Transverse colon (tissue), 4 donors: Measurements from ENCODE around the gene FCSK. TPM values are rescaled to one million over a fixed set of nuclear protein-coding genes. Genes with fewer than 3 reads are reported as not detected.
"Not testable (repeated sequence)": the region's sequence is repeated elsewhere in the genome, so short reads cannot be mapped to it uniquely, and the experiment has no call there.

ENCODE experiments used
- DNase-seq: peaks from one replicate; pipeline ENCODE4 v3.0.0-alpha.2; 2019
- H3K27ac ChIP-seq, 4 donors: fragments of 200-600 bp; sonication (generic); 2 replicates each; pipeline ENCODE4 v1.5.1; 2016 to 2018; ENCODE audit warnings: inconsistent platforms in 4 of 4
- H3K27me3 ChIP-seq: fragments of 200-600 bp; sonication (generic); 2 replicates; pipeline ENCODE4 v1.5.1; 2017; ENCODE audit warnings: inconsistent platforms
- H3K36me3 ChIP-seq, 4 donors: fragments of 200-600 bp; sonication (generic); 2 replicates each; pipeline ENCODE4 v1.5.1; 2017 to 2019; ENCODE audit warnings: inconsistent platforms in 4 of 4
- H3K4me1 ChIP-seq, 4 donors: fragments of 200-600 bp; sonication (generic); 2 replicates each; pipeline ENCODE4 v1.5.1; 2017 to 2020; ENCODE audit warnings: inconsistent platforms in 4 of 4
- H3K4me3 ChIP-seq, 4 donors: fragments of 200-600 bp; sonication (generic); 1 replicate in 1 of 4; 2 replicates in 3 of 4; pipeline versions ENCODE4 v1.5.1 to v1.6.1; 2017 to 2019; ENCODE audit warnings: inconsistent platforms in 4 of 4
- H3K9me3 ChIP-seq, 2 donors: fragments of 200-600 bp; sonication (generic); 2 replicates each; pipeline ENCODE4 v1.5.1; 2017 to 2019; ENCODE audit warnings: inconsistent platforms in 2 of 2
- EP300 ChIP-seq: sonication (generic); formaldehyde crosslinking; IDR thresholded peaks from one replicate; pipeline ENCODE4 v1.6.1; 2017; ENCODE audit warnings: antibody characterized with exemption, low read depth
- POLR2A ChIP-seq: fragments of 450-650 bp; IDR thresholded peaks from one replicate; pipeline ENCODE4 v1.6.1; 2016; ENCODE audit warnings: antibody characterized with exemption, mild to moderate bottlenecking, moderate library complexity
- POLR2AphosphoS5 ChIP-seq, 3 donors: sonication (generic); formaldehyde crosslinking; IDR thresholded peaks; one replicate each; pipeline ENCODE4 v1.6.1; 2016; ENCODE audit warnings: antibody characterized with exemption in 3 of 3
- WGBS, 2 donors: methylation state at CpG; one replicate each; pipeline ENCODE4 v1.1.5; 2018; ENCODE audit warnings: low coverage in 1 of 2; 5-methylcytosine and 5-hydroxymethylcytosine counted together
- in situ Hi-C, 4 donors: fragments of 200-750 bp; cut with MboI; loops; one replicate each; pipeline versions ENCODE4 v1.15.0 to v1.15.1; 2017; ENCODE audit warnings: low sequenced_read_pairs in 3 of 4, low pct_ligation_motif_present in 1 of 4, low pct_unique_long_range_greater_than_20kb in 1 of 4
- intact Hi-C: fragments of 100-400 bp; cut with DNase I; formaldehyde crosslinking; loops from one replicate; pipeline ENCODE4 v1.15.1; 2023; ENCODE audit warnings: low total_unique reads
- total RNA-seq, 4 donors: library from RNA; depleted of rRNA; stranded (reverse); fragments of >200 nt; gene quantifications; one replicate each; pipeline ENCODE4 v1.1.0, GENCODE V29; 2016
- TF ChIP-seq, protein P1 (sequence below), 5 experiments: fragments of 200-600 bp in 3 of 5; fragments of 450-650 bp in 2 of 5; sonication (generic) in 3 of 5; IDR thresholded peaks; 1 replicate in 2 of 5; 2 replicates in 3 of 5; pipeline ENCODE4 v1.5.1; 2016 to 2017; ENCODE audit warnings: antibody characterized with exemption in 5 of 5, inconsistent platforms in 3 of 5, mild to moderate bottlenecking in 2 of 5, moderate library complexity in 1 of 5

FCSK gene
- total RNA-seq, 4 donors from 2014 or later = 38.5 to 62.7 (median 43.1) TPM

DNA sequence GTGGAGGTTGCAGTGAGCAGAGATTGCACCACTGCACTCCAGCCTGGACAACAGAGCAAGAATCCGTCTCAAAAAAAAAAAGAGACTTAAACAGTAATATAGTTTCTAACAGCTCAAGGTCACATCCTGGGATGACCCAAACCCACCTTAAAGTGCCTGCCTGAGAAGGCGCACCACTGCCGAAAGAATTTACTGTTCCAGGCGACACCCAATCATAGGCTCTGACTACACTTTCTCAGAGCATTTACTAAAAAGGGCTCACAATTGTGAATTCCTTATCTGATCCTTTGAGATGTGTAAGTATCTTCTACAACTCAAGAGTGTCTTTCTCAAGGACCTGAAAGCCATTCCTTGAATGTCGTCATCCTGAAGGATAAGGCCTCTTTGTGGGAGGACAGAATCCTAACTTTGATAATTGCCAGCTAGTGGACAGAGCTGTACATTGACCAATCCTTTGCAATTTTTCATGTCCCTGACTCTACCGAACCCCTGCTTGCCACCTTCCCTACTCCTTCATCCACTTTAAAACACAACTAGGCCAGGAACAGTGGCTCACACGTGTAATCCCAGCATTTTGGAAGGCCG is 12.9 kb upstream of the FCSK start:
- H3K27ac ChIP-seq = no peak overlapping the region
- in situ Hi-C loops = loop anchor here in 1 of 4 donors (10.0 kb wide), 1 partner anchor 47 kb away; no protein-coding TSS in a partner anchor
- no peak for TF ChIP-seq POLR2AphosphoS5 (IDR thresholded peaks at IDR 0.05)

DNA sequence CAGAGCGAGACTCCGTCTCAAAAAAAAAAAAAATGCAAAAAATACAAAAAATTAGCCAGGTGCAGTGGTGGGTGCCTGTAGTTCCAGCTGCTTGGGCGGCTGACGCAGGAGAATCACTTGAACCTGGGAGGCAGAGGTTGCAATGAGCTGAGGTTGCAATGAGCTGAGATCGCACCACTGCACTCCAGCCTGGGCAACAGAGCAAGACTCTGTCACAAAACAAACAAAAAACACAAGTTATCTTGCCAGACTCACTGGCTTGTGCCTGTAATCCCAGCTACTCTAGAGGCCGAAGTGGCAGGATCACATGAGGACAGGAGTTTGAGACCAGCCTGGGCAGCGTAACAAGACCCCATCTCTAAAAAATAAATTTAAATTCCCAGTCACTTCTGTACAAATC is 12.1 kb upstream of the FCSK start:
- H3K4me1 ChIP-seq = peaks cover 4 to 42% (median 22%) of the 10 kb centered on the region in 4 donors
- 95 to 96% methylated on average over 4 to 7 of the region's 7 CpGs for WGBS, 2 donors

More for the DNA sequence above, 12.9 kb upstream of the FCSK start:
- H3K36me3 ChIP-seq = no peaks in the 10 kb centered on the region
- no peak for DNase-seq
- H3K4me3 ChIP-seq = no peak overlapping the region
- no peaks in the 10 kb centered on the region for H3K9me3 ChIP-seq
- intact Hi-C loops = no loop called here
- peaks cover 7 to 46% (median 29%) of the 10 kb centered on the region in 4 donors for H3K4me1 ChIP-seq
- H3K27me3 ChIP-seq = no peaks in the 10 kb centered on the region
- WGBS, 2 donors = 89 to 93% methylated on average over 7 to 8 of the region's 8 CpGs

DNA sequence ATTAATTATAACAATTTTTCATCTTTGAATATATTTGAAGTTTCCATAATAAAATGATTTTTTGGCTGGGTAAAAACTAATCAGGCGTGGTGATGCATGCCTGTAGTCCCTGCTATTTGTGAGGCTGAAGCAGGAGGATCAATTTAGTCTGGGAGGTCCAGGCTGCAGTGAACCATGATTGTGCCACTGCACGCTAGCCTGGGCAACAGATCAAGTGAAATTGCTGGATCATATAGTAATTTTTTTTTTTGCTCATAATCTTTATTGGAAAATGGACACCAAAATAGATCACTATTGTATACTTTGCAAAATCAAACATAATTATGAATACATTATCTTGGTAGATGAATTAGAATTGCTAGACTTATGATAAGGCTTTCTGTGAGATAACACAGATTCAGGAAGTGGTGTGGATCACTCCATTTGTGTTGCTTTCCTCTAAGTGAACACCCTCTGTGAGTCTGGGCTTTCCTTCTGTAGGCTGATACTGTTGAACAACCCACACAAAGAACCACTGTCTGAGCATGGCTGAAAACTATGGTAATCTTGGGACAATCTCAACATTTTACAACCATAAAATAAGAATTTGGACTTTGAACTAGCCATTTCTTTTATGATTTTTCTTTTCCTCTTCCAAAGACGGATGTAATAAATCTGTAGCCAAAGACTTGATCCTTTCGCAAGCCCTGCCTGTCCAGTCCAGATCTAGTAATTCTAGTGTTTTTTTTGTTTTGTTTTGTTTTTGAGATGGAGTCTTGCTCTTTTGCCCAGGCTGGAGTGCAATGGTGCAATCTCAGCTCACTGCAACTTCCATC is 9.9 kb upstream of the FCSK start:
- Histone ChIP-seq H3K27ac (peak overlapping the region; percentile 57 to 76 (median 64)), H3K4me3 (peak overlapping the region in 1 of 4 donors; percentile 8), H3K4me1 (peaks cover 3 to 28% (median 13%) of the 10 kb centered on the region in 4 donors), H3K27me3 (no peaks in the 10 kb centered on the region), H3K36me3 (no peaks in the 10 kb centered on the region), H3K9me3 (no peaks in the 10 kb centered on the region)
- peak in 1 of 3 donors; percentile 38 for TF ChIP-seq POLR2AphosphoS5 (IDR thresholded peaks at IDR 0.05)
- TF ChIP-seq, protein P1, sequence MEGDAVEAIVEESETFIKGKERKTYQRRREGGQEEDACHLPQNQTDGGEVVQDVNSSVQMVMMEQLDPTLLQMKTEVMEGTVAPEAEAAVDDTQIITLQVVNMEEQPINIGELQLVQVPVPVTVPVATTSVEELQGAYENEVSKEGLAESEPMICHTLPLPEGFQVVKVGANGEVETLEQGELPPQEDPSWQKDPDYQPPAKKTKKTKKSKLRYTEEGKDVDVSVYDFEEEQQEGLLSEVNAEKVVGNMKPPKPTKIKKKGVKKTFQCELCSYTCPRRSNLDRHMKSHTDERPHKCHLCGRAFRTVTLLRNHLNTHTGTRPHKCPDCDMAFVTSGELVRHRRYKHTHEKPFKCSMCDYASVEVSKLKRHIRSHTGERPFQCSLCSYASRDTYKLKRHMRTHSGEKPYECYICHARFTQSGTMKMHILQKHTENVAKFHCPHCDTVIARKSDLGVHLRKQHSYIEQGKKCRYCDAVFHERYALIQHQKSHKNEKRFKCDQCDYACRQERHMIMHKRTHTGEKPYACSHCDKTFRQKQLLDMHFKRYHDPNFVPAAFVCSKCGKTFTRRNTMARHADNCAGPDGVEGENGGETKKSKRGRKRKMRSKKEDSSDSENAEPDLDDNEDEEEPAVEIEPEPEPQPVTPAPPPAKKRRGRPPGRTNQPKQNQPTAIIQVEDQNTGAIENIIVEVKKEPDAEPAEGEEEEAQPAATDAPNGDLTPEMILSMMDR (IDR thresholded peaks at IDR 0.05) = no peak
- 28 to 51% methylated on average over 4 of the region's 4 CpGs for WGBS, 2 donors
- intact Hi-C loops = no loop called here
- in situ Hi-C loops = loop anchor here in 1 of 4 donors (10.0 kb wide), 1 partner anchor 50 kb away; no protein-coding TSS in a partner anchor
- peak; percentile 48 for DNase-seq

More for the DNA sequence above, 12.1 kb upstream of the FCSK start:
- DNase-seq = no peak
- intact Hi-C loops (no loop called here), in situ Hi-C loops (loop anchor here in 1 of 4 donors (10.0 kb wide), 1 partner anchor 48 kb away; no protein-coding TSS in a partner anchor)
- no peak for TF ChIP-seq POLR2AphosphoS5 (IDR thresholded peaks at IDR 0.05)
- no peak for TF ChIP-seq EP300
- no peak for TF ChIP-seq POLR2A
- TF ChIP-seq, protein P1 (IDR thresholded peaks at IDR 0.05) = no peak
- Histone ChIP-seq H3K4me3 (no peak overlapping the region), H3K36me3 (no peaks in the 10 kb centered on the region), H3K27me3 (no peaks in the 10 kb centered on the region), H3K27ac (no peak overlapping the region), H3K9me3 (no peaks in the 10 kb centered on the region)

DNA sequence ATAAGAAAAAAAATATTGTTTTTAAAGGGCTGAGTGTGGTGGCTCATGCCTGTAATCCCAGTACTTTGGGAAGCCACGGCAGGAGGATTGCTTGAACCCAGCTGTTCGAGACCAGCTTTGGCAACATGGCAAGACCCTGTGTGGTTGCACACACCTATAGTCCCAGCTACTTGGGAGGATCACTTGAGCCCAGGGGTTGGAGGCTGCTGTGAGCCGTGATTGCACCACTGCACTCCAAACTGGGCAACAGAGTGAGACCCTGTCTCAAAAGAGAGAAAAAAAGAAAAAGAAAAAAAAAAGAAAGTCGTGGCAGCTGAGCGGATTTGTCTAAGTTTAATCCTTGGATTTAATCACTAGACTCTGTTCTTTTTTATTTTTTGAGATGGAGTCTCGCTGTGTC is 6.3 kb upstream of the FCSK start:
- Histone ChIP-seq H3K27me3 (no peaks in the 10 kb centered on the region), H3K4me3 (no peak overlapping the region), H3K4me1 (peaks cover 0 to 21% (median 12%) of the 10 kb centered on the region in 4 donors), H3K9me3 (no peaks in the 10 kb centered on the region), H3K27ac (no peak overlapping the region), H3K36me3 (no peaks in the 10 kb centered on the region)
- WGBS, 2 donors = 74 to 92% methylated on average over 3 to 6 of the region's 6 CpGs
- in situ Hi-C loops (loop anchor here in 1 of 4 donors (10.0 kb wide), 1 partner anchor 53 kb away; no protein-coding TSS in a partner anchor), intact Hi-C loops (no loop called here)
- TF ChIP-seq EP300 (no peak), POLR2A (no peak), POLR2AphosphoS5 (IDR thresholded peaks at IDR 0.05) (no peak)
- TF ChIP-seq, protein P1 (IDR thresholded peaks at IDR 0.05) = no peak
- no peak for DNase-seq

DNA sequence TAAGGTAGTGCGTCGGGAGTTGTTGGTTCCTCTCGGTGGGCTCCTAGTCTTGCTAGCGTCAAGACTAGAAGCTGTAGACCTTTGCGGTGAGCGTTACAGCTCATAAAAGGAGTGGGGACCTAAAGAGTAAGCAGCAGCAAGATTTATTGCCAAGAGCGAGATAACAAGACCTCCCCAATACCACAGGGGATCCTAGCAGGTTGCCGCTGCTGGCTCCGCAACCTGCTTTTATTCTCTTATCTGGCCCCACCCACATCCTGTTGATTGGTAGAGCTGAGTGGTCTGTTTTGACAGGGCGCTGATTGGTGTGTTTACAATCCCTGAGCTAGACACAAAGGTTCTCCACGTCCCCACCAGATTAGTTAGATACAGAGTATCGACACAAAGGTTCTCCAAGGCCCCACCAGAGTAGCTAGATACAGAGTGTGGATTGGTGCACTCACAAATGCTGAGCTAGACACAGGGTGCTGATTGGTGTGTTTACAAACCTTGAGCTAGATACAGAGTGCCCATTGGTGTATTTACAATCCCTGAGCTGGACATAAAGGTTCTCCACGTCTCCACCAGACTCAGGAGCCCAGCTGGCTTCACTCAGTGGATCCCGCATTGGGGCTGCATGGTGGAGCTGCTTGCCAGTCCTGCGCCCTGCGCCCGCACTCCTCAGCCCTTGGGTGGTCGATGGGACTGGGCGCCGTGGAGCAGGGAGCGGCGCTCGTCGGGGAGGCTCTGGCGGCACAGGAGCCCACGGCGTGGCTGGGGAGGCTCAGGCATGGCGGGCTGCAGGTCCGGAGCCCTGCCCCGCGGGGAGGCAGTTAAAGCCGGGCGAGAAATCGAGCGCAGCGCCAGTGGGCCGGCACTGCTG is 4.0 kb upstream of the FCSK start:
- not testable (repeated sequence) for H3K27me3 ChIP-seq, H3K9me3 ChIP-seq, H3K27ac ChIP-seq, DNase-seq, H3K36me3 ChIP-seq, H3K4me3 ChIP-seq
- in situ Hi-C loops (loop anchor here in 2 of 4 donors (10.0 to 25.0 kb wide), 2 partner anchors 46 to 88 kb away; no protein-coding TSS in a partner anchor), intact Hi-C loops (loop anchor here (5.0 kb wide), 1 partner anchor 68 kb away; no protein-coding TSS in a partner anchor)
- peaks cover 0 to 17% (median 4%) of the 10 kb centered on the region in 4 donors for H3K4me1 ChIP-seq
- WGBS, 2 donors = 60 to 94% methylated on average over 1 to 37 of the region's 37 CpGs

DNA sequence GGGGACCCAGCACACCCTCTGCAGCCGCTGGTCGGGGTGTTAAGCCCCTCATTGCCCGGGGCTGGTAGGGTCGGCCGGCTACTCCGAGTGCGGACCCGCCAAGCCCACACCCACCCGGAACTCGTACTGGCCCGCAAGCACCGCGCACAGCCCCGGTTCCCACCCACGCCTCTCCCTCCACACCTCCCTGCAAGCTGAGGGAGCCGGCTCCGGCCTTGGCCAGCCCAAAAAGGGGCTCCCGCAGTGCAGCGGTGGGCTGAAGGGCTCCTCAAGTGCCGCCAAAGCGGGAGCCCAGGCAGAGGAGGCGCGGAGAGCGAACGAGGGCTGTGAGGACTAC is 3.4 kb upstream of the FCSK start:
- H3K27ac ChIP-seq, H3K9me3 ChIP-seq, H3K36me3 ChIP-seq, DNase-seq, H3K27me3 ChIP-seq, H3K4me3 ChIP-seq: not testable (repeated sequence)
- peaks cover 0 to 20% (median 8%) of the 10 kb centered on the region in 4 donors for H3K4me1 ChIP-seq
- in situ Hi-C loops = loop anchor here in 2 of 4 donors (10.0 to 25.0 kb wide), 2 partner anchors 46 to 89 kb away; no protein-coding TSS in a partner anchor
- intact Hi-C loops = loop anchor here (5.0 kb wide), 1 partner anchor 69 kb away; no protein-coding TSS in a partner anchor
- 88% methylated on average over 25 of the region's 25 CpGs; no CpG with 5 or more reads in 1 of the 2 donors for WGBS, 2 donors
